ENCODE results near the gene PRIMA1. TPM values are rescaled to one million over a fixed set of nuclear protein-coding genes. Genes with fewer than 3 reads are reported as not detected.

PRIMA1 gene
- total RNA-seq, 1 experiment from 2014 or later = 2.3 TPM

DNA sequence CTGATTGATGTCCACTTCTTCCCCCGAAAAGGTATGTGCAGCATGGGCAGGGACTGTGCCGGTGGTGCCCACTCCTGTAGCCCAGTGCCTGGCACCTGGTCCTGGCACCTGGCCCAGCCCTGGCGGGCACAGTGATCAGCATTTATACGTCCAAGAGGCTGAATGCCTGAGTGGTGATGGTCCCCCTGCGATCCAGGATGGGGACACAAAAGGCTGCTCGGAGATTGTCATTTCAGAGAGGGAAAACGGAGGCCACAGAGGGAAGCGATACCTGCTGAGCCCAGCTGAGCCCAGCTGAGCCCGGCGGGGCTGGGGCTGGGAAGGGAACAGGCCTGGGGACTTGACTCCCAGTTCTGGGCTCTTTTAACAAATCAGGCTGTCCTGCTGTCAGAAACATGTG lies 55.8 kb downstream of the PRIMA1 start:
- Mint-ChIP-seq H3K36me3 (ENCODE audit: insufficient read depth in 1 of 3, low read depth in 3 of 3) (peaks cover 0 to 2% (median 2%) of the 10 kb centered on the region in 3 experiments; a peak in 1 of 7 replicates), H3K27ac (peak overlapping the region in 1 of 3 experiments; percentile 37; a peak in 1 of 7 replicates), H3K9me3 (no peaks in the 10 kb centered on the region; a peak in 1 of 5 replicates), H3K27me3 (ENCODE audit: low read depth) (no peaks in the 10 kb centered on the region), H3K4me3 (no peak overlapping the region), H3K4me1 (peaks cover 15 to 27% of the 10 kb centered on the region in 2 experiments)
- no peak overlapping the region for H2BK120ac ChIP-seq (ENCODE audit: low read depth, low read length, poor library complexity, severe bottlenecking)
- no peaks in the 10 kb centered on the region for H3K23me2 ChIP-seq (ENCODE audit: insufficient read length, low read depth, low read length, poor library complexity, severe bottlenecking)
- no peak overlapping the region for H3K27ac ChIP-seq (ENCODE audit: insufficient read length, low read depth, low read length)
- H2BK15ac ChIP-seq (ENCODE audit: low read depth, low read length) = no peak overlapping the region
- no peak overlapping the region for H4K5ac ChIP-seq (ENCODE audit: insufficient read length, low read depth, low read length)
- no peak overlapping the region for H3K9ac ChIP-seq (ENCODE audit: extremely low read depth, insufficient read length, low read length)
- no peak overlapping the region for H3K23ac ChIP-seq (ENCODE audit: insufficient read length, low read depth, low read length)
- H4K20me1 ChIP-seq (ENCODE audit: control insufficient read depth, insufficient read depth, insufficient read length) = no peaks in the 10 kb centered on the region
- H3K4ac ChIP-seq (ENCODE audit: low read depth, low read length) = no peak overlapping the region
- no peak overlapping the region for H2BK12ac ChIP-seq (ENCODE audit: insufficient read length, low read depth, low read length)
- no peak overlapping the region for H2BK20ac ChIP-seq (ENCODE audit: low read depth, low read length, poor library complexity, severe bottlenecking)
- no peaks in the 10 kb centered on the region for H3K79me2 ChIP-seq (ENCODE audit: insufficient read depth, low read length)
- H4K91ac ChIP-seq (ENCODE audit: insufficient read length, low read depth, low read length) = no peak overlapping the region
- no peak overlapping the region; the same call in 1 of the 2 replicates for H3K14ac ChIP-seq (ENCODE audit: insufficient read depth, low read length)
- no peak overlapping the region for H3K4me2 ChIP-seq (ENCODE audit: insufficient read depth, insufficient read length, low read length)
- no peaks in the 10 kb centered on the region for H3K27me3 ChIP-seq (ENCODE audit: insufficient read depth, low read length)
- no peak overlapping the region for H3K18ac ChIP-seq (ENCODE audit: insufficient read length, low read depth, low read length)
- H3K79me1 ChIP-seq (ENCODE audit: insufficient read depth, low read depth, low read length, poor library complexity, severe bottlenecking) = no peaks in the 10 kb centered on the region
- no peaks in the 10 kb centered on the region for H3K4me1 ChIP-seq (ENCODE audit: insufficient read depth, low read length)
- no peak overlapping the region for H4K8ac ChIP-seq (replicated peaks; ENCODE audit: insufficient read length, low read depth, low read length)
- no peak for DNase-seq
- H2AFZ ChIP-seq (ENCODE audit: low read length) = no peak overlapping the region
- H3T11ph ChIP-seq (ENCODE audit: low read length) = no peak overlapping the region
- no peak overlapping the region for H3K56ac ChIP-seq (ENCODE audit: insufficient read length, low read depth, low read length)
- no peak overlapping the region for H2BK5ac ChIP-seq (ENCODE audit: insufficient read length, low read length)
- no peaks in the 10 kb centered on the region for H3K9me3 ChIP-seq (ENCODE audit: control insufficient read depth, low read depth, low read length)
- TF ChIP-seq, protein P1, sequence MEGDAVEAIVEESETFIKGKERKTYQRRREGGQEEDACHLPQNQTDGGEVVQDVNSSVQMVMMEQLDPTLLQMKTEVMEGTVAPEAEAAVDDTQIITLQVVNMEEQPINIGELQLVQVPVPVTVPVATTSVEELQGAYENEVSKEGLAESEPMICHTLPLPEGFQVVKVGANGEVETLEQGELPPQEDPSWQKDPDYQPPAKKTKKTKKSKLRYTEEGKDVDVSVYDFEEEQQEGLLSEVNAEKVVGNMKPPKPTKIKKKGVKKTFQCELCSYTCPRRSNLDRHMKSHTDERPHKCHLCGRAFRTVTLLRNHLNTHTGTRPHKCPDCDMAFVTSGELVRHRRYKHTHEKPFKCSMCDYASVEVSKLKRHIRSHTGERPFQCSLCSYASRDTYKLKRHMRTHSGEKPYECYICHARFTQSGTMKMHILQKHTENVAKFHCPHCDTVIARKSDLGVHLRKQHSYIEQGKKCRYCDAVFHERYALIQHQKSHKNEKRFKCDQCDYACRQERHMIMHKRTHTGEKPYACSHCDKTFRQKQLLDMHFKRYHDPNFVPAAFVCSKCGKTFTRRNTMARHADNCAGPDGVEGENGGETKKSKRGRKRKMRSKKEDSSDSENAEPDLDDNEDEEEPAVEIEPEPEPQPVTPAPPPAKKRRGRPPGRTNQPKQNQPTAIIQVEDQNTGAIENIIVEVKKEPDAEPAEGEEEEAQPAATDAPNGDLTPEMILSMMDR (conservative IDR thresholded peaks at IDR 0.05) = no peak
- H2AK5ac ChIP-seq (ENCODE audit: insufficient read length, low read length) = no peak overlapping the region
- no CpG with 5 or more reads among the region's 10 CpGs for WGBS (ENCODE audit: extremely low coverage, insufficient read length, low lambda C conversion rate)

Measured in H9 (cell line).